ENCODE measurements around the gene GNPNAT1. TPM values are rescaled to one million over a fixed set of nuclear protein-coding genes. Genes with fewer than 3 reads are reported as not detected.

Gene GNPNAT1
- total RNA-seq, 1 experiment from 2014 or later = 33.7 TPM

DNA sequence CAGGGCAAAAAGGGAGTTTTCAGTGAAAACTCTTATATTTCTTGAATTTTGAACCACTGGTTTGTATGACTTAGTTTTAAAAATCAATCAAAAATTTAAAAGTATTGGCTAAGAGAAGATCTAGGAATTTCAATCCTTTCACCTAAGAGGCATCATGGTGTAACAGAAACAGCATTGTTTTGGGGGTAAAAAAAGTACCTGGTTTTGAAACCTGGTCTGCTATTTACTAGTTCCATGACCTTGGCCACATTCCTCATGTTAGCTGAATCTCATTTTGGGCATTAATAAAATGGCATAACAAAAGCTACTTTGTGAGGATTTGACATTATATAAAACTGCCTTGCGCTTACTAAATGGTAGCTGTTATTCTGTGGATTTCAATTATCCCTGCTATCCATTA, 16.7 kb upstream of the GNPNAT1 start:
- ATAC-seq (no peak), DNase-seq (ENCODE audit: low read depth, low spot score) (no peak)
- no peak overlapping the region for H3K4me2 ChIP-seq (ENCODE audit: low read length)
- no peak overlapping the region for H3K27ac ChIP-seq (ENCODE audit: low read depth, low read length)
- intact Hi-C loops (cut with micrococcal nuclease) = no loop called here
- no peak overlapping the region for H3K4me3 ChIP-seq (replicated peaks in 1 of 2; ENCODE audit: low read depth in 1 of 2, low read length in 2 of 2)
- POLR2A ChIA-PET = no interaction called here
- no peaks in the 10 kb centered on the region for H3K4me1 ChIP-seq (ENCODE audit: control insufficient read depth in 1 of 2, insufficient read depth in 2 of 2, low read length in 2 of 2)
- no peaks in the 10 kb centered on the region for H3K9me2 ChIP-seq (ENCODE audit: insufficient read depth)
- no peak for TF ChIP-seq EZH2 (IDR thresholded peaks at IDR 0.05)
- no peak for TF ChIP-seq CTCF (IDR thresholded peaks at IDR 0.05 in 2 of 3, conservative IDR thresholded peaks at IDR 0.05 in 1 of 3; ENCODE audit: borderline replicate concordance in 1 of 3, insufficient read depth in 1 of 3, low read depth in 2 of 3, low read length in 2 of 3)
- no peak for TF ChIP-seq CBX3 (IDR thresholded peaks at IDR 0.05; ENCODE audit: low read depth)
- no peak for TF ChIP-seq TCF7L2 (IDR thresholded peaks at IDR 0.05; ENCODE audit: borderline replicate concordance, extremely low read depth, insufficient read depth, insufficient read length)
- TF ChIP-seq ZFX (IDR thresholded peaks at IDR 0.05) = no peak
- no peak for TF ChIP-seq SP1 (IDR thresholded peaks at IDR 0.05; ENCODE audit: low read depth)
- no peak for TF ChIP-seq RAD21 (IDR thresholded peaks at IDR 0.05; ENCODE audit: low read depth)
- no peak for TF ChIP-seq POLR2AphosphoS5 (IDR thresholded peaks at IDR 0.05; ENCODE audit: low read depth, low read length)
- TF ChIP-seq, protein P1, sequence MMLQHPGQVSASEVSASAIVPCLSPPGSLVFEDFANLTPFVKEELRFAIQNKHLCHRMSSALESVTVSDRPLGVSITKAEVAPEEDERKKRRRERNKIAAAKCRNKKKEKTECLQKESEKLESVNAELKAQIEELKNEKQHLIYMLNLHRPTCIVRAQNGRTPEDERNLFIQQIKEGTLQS (IDR thresholded peaks at IDR 0.05) = no peak
- no peak for TF ChIP-seq FOSL1 (IDR thresholded peaks at IDR 0.05; ENCODE audit: low read depth)
- TF ChIP-seq EGR1 (IDR thresholded peaks at IDR 0.05; ENCODE audit: low read depth) = no peak
- TF ChIP-seq CEBPB (IDR thresholded peaks at IDR 0.05; ENCODE audit: low read depth) = no peak
- no peak for TF ChIP-seq ZNF274 (IDR thresholded peaks at IDR 0.05; ENCODE audit: low read depth, low read length)
- TF ChIP-seq EZH2phosphoT487 (IDR thresholded peaks at IDR 0.05; ENCODE audit: borderline replicate concordance) = no peak
- TF ChIP-seq SIN3A (IDR thresholded peaks at IDR 0.05; ENCODE audit: low read depth) = no peak
- no peak for TF ChIP-seq JUND (IDR thresholded peaks at IDR 0.05)
- no peak for TF ChIP-seq POLR2A (IDR thresholded peaks at IDR 0.05; ENCODE audit: borderline replicate concordance, extremely low read depth, insufficient read depth, insufficient read length)
- no peak overlapping the region for H2AFZ ChIP-seq (ENCODE audit: low read depth, low read length, poor library complexity, severe bottlenecking)
- no peaks in the 10 kb centered on the region for H3K27me3 ChIP-seq (ENCODE audit: insufficient read depth, low read length)
- RAD21 ChIA-PET (ENCODE audit: low non-redundant PET in 1 of 2, low total read pairs in 2 of 2, uncharacterized antibody in 2 of 2, unreplicated experiment in 2 of 2) = no interaction called here
- no peaks in the 10 kb centered on the region for H3K36me3 ChIP-seq (ENCODE audit: control insufficient read depth in 1 of 2, insufficient read depth in 2 of 2, low read length in 2 of 2)
- CTCF ChIA-PET = no interaction called here
- H3K9ac ChIP-seq (ENCODE audit: low read length) = no peak overlapping the region
- BruUV-seq (replicated peaks) = no TSS peak
- H3K9me3 ChIP-seq (ENCODE audit: control insufficient read depth in 1 of 2, insufficient read depth in 1 of 2, low read depth in 1 of 2, low read length in 2 of 2) = no peaks in the 10 kb centered on the region
- H3K79me2 ChIP-seq (ENCODE audit: insufficient read depth, low read length) = no peaks in the 10 kb centered on the region
- H4K20me1 ChIP-seq (ENCODE audit: insufficient read depth) = no peaks in the 10 kb centered on the region

Data from HCT116 (cell line).